HG03196 (cell line): ENCODE measurements around the gene C2CD3.
"Not testable (repeated sequence)": the region's sequence is repeated elsewhere in the genome, so short reads cannot be mapped to it uniquely, and the experiment has no call there.

Experiments used
- ATAC-seq: cut with Tn5 transposase; IDR thresholded peaks from one replicate; pipeline ENCODE4 v1.9.1; 2021; ENCODE audit not compliant: unreplicated experiment

Gene C2CD3

DNA sequence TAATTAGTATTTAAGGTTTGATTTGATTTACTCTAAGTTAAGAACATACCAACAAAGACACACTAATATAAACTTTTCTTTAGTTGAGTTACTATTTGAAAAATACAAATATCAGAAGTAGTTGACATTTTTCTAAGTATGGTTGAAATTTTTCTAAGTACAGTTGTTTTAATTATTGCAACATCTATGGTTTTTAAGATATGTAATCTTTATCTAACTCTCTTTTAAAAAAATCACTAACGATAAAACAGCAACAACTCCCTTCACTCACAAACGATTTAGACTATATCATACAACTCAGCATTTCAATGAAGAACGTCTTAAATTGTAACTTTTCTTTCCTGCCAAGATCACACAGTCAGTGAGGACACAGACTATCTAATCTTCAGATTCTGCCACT lies 2.0 kb downstream of the C2CD3 start:
- ATAC-seq = no peak

DNA sequence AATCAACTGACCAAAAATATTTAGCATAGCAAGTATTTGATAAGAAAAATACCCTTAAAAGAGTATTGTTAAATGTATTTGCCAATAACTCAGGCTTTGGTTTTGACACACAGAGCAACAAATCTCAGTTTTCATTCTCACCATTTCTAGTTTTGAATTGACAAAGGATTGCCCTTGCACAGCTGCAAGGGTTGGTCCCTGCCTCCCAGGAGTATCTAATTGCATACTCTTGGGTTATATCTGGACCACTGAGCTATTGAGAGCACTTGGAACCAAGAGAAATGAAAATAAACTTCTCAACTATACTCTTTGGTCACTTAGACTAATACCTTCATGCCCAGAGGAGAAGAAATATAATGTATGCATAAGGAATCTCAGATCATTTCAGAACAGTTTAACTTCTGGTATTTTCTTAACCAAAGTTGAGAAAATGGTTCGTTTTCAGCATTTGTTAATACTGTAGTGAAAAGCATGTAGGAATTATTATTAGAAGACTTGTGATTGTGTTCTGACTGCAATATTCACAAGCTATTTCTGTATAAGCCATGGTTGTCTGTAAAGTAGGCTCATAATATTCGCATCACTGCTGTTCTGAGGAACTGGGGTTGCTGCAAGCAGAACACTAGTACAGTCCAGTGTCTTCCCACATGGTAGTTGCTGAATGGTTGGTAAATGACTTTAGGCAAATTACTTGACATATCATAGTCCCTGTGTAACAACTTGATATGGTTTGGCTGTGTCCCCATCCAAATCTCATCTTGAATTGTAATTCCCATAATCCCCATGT lies 7.9 kb downstream of the C2CD3 start:
- ATAC-seq = no peak

DNA sequence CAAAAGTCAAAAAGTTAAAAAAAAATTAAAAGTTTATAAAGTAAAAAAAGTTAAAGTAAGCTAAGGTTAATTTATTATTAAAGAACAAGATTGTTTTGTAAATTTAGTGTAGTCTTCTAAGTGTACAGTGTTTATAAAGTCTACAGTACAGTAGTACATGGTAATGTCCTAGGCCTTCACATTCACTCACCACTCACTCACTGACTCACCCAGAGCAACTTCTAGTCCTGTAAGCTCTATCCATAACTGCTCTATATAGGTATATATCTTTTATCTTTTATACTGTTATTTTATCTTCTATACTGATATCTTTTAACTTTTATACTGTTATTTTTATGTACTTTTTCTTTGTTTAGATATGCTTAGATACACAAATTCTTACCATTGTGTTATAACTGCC lies 11.2 kb downstream of the C2CD3 start:
- no peak for ATAC-seq

DNA sequence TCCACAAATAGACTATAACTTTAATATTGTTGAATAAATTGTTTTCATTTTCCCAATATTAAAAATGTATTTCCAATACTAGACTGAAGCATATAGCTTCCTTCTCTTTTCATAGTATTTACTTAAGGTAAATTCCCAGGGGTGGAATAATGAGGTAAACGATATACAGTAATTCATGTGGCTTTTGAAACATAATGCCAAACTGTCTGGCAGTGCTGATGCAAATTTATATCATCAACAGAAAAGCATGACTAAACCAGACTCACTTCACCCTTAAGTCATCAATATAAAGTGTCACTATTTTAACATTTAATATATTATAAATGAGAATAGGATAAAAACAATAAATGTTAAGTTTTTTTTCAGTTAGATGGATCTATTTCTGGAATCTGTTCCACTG lies 13.6 kb downstream of the C2CD3 start:
- ATAC-seq = no peak

DNA sequence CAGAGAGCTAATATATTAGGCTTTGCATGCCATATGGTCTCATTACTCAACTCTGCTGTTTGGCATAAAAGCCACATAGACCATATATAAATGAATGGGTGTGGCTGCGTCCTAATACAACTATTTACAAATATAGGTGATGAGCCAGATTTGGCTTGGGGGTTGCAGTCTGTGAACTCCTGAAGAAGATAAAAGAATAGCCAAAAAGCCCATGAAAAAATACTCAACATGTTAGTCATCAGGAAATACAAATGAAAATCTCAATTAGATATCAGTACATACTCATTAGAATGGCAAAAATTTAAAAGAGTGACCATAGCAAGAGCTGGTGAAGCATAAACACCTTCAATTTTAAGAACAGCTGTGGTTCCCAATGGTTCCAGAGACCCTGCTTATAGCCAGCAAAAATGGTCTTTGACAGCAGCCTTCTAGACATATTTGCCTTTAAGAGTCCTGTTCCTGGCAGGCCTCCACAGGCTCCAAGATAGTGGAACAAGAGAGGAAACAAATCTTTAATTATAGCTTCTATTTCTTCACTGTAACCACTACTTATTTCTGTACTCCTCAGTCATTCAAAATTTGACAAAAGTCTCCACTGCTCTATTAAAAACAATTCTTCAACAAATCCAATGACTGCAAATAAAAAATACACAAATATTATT lies 16.1 kb downstream of the C2CD3 start:
- no peak for ATAC-seq

DNA sequence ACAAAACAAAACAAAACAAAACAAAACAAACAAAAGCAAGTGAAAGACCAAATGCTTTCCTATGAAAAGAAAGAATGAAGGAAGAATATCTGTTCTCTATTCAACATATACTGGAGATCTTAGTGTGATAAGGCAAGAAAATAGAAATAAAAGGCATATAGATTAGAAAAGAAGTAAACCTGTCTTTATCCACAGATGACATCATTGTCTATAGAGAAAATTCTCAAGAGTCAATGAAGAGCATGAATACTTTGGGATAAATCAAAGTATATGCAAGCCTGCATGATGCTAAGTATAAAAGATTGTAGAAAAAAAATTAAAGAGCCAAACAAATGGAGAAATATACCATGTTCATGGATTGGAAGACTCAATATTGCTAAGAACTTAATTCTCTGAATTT lies 17.6 kb downstream of the C2CD3 start:
- ATAC-seq = no peak

DNA sequence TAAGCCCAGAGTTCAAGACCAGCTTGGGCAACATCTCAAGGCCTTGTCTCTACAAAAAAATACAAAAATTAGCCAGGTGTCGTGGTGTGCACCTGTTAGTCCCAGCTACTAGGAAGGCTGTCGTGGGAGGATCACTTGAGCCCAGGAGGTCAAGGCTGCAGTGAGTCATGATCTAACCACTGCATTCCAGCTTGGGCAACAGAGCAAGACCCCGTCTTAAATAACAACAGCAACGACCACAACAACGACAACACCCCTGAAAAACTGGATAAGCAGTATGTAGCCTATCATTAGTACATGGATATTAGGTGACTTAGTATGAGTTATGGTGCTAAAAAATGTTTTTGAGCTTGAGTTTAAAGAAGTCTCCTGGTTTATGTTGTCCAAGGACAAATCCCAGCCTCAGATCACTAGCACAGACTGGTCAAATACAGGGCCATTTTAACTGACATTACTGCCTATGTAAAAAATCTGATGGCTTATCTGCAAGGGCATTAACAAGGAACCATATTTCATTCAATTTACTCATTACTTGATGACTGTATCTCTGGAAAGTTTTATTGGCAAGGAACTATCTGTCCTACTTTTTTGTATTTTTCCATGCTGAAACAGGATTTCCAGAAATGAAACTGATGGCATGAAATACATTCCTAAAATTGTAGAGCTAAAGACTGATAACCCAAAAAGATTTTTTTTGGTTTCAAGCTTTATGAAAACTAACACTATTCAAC lies 23.4 kb downstream of the C2CD3 start:
- no peak for ATAC-seq

DNA sequence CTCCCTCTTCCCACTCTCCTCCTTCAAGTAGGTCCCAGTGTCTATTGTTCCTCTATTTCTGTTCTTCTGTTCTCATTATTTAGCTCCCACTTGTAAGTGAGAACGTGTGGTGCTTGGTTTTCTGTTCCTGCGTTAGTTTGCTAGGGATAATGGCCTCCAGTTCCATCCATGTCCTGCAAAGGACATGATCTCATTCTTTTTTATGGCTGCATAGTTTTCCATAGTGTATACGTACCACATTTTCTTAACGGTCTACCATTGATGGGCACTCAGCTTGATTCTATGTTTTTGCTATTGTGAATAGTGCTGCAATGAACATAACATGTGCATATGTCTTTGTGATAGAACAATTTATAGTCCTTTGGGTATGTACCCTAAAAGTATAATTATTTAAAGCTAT lies 26.2 kb downstream of the C2CD3 start:
- ATAC-seq = no peak

DNA sequence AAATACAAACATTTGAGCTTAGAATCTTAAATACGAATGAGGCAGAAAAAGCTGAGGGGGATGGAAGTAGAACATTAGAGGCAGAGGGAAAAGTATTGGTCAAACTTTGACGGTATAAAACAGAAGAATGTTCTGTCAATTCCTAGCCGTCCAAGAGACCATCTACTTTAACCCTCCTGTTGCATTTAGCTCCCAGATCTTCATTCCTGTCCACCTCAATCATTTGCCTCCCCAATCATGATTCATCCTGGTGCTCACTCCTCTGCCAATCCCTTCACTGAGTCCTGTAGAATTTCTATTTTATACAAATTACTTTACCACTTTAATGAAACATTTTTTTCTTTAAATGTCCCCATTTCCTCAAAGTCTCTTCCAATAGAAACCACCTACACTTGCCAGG lies 28.2 kb downstream of the C2CD3 start:
- ATAC-seq = no peak

DNA sequence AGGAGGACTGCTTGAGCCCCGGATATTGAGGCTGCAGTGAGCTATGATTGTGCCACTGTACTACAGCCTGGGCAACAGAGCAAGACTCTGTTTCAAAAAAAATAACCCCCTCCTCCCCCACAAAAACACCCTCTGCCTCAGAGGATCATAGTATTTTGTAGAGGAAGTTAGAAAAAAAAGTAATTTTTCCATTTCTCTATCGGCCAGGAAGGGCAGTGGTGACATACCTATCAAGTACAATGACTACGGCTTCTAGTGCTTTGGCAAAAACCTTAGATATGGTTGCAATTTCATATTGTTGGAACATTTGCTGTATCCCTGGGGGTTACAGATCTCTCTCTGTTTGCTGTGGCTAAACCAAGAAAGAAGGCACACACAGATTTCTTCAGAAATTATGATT lies 28.9 kb downstream of the C2CD3 start:
- ATAC-seq = no peak

DNA sequence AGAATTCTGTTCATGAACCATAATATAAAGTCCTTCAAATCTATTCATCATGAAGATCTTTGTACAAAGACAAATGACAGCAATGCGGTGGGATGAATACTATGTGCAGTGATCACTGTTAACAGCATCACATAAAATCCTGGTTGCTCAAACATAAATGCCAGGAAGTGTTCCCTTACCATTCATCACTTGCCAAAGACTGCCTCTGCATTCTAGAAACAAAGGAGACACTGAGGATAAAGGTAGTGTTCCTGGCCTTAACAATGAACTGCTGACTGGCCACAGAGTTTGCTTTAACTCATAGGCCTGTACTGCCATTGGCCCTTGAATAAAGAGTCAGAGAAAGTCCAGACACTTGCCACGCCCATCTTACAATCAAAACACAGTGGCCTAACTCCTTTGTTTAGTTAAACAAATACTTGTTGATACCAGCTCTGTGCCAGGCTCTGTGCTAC lies 29.5 kb downstream of the C2CD3 start:
- ATAC-seq = no peak

DNA sequence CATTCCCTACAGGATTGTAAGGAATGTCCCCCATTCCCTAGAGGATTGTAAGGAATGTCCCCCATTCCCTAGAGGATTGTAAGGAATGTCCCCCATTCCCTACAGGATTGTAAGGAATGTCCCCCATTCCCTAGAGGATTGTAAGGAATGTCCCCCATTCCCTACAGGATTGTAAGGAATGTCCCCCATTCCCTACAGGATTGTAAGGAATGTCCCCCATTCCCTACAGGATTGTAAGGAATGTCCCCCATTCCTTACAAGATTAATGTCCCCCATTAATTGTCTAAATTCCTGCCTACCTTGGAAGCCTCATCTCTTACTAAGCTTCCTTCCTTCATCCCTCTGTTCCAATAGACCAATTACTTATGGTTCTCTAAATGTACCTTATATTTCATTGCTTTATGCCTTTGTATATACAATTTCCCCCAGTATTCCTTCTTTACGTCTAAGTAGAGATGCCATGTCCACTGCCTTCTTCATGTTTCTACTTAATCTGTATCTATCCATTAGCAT lies 30.8 kb downstream of the C2CD3 start:
- not testable (repeated sequence) for ATAC-seq

DNA sequence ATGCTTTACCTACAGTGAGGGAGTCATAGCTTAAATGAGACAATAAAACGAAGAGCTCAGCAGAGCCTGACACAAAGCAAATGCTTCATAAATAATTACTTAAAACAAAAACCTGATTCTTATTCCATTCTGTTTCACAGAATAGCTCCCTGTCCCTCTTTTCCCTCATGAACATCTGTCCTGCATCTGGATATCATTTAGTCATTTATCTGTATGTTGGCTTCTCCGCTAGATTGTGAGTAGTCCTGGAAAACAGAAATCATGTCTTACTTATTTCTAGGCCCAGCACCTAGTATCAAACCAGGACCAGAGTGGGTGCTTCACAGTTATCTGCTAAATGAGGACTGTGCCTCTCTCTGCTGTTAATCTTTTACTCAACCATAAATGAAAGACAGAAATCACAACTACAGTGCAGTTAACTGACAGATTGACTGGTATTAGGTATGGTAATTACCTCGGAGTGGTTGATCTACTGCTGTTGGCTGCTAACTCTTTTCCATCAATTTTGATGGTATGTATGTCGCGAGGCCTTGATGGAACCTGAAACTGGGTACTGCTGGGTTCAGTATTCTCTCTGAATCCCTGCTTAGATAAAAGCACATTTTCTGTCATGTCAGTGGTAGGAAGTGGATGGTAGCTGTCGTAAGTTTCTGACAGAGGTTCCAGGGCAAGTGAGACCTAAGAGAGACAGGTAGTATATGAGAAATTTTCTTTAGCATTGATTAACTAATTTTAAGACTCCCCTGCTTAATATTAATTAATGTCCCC lies 31.5 kb downstream of the C2CD3 start:
- no peak for ATAC-seq

DNA sequence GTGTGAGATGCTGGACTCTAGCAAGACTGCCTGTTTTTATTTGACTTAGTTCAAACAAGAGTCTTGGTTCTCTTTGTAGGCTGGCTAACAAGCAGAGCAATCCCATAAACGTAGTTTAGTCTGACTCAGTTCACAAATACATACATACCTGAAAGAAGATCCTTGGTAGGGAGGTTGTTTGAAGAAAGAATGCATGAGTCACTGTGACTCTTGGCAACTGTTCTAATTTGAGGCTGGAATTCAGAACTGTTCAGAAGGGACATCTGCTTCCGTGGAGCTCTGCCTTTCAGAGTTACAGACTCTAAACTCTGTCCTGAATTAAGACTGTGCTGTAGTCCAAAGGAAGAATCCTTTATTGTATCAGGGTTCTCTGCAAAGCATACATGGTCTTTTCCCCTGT lies 32.2 kb downstream of the C2CD3 start:
- no peak for ATAC-seq

DNA sequence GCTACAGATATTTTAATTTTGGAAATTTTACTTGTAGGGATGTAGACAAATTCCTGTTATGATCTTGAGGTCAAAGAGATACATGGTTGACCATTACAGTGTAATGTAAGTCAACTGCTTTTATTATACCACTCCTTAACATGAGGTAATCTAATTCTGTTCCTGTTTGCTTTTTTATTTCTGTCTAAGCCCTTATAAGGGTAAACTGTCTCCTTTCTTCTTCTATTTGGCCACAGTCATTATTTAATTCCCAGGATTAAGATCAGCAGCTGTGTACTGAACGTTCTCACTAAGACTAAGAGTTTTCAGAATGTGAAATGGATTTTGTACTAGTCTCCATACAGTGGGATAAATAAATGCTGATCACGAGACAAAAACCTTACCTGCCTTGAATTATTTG lies 32.8 kb downstream of the C2CD3 start:
- no peak for ATAC-seq

DNA sequence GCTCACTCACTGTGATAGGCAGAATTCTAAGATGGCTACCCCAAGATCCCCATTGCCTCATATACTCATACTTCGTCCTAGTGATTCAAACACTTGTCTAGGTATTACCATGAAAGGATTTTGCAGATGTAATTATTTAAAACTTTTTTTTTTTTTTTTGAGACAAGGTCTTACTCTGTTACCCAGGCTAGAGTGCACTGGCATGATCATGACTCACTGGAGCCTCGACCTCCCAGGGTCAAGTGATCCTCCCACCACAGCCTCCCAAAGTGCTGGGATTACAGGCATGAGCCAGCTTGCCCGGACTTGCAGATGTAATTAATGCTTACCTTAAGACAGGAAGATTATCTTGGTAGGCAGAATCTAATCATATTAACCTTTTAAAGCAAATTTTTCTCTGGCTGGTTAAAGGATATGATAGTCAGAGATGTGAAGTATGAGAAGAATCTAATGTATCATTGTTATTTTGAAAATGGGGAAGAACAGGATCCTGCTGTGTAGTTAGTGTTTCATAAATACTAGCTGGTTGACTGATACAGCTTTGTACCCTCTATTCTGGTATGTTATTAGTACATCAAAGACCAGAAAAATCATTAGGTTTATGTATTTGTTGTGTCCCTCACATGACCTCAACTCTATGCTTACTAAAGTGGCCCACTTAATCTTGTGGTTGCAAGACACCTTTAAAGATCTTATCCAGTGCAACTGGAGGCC lies 35.5 kb downstream of the C2CD3 start:
- no peak for ATAC-seq

DNA sequence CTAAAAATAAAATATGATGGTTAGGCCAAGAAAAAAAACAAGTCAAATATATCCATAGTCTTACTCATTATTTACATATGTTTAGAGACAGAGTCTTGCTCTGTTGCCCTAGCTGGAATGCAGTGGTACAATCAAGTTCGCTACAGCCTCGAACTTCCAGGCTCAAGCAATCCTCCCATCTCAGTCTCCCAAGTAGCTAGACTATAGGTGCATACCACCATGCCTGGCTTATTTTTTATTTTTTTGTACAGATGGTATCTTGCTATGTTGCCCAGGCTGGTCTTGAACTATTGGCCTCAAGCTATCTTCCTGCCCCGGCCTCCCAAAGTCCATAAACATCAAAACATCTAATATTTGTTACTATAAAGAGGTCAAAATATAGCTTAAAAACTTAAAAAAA lies 36.1 kb downstream of the C2CD3 start:
- ATAC-seq = no peak

DNA sequence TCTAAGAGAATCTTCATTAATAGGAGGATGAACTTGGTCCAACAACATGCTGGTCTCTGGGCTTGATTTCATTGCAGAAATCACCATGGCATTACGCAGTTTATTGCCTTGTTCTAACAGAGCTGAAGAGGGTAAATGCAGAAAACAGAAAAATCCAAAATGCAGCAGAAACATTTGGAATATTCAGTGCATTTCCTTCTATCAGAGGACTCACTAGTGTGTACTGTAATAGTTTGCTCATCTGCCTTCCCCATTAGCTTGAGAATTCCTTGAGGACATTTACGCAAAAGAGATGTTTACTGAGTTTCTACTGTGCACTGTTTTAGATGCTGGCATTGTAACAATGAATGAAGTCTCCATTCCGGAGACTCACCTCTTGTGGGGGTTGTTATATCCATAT lies 37.4 kb downstream of the C2CD3 start:
- no peak for ATAC-seq

DNA sequence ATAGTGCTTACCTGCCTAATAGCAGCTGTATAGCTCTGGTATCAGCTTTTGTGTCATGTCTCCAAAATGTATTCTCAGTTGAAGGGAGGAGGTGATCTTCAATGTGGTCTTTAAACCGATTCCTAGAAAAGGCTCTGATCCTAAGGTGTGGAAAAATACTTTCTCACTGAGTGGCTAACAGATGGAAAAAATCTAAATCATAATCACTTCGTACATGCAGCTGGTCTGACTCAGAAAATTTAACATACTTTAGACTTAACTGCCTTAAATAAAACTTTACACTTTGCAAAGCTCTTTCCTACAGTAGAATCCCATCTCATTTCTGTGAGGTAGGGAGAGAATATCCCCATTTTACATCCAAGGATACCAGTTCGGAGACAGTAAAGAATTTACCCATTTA lies 38.0 kb downstream of the C2CD3 start:
- no peak for ATAC-seq

DNA sequence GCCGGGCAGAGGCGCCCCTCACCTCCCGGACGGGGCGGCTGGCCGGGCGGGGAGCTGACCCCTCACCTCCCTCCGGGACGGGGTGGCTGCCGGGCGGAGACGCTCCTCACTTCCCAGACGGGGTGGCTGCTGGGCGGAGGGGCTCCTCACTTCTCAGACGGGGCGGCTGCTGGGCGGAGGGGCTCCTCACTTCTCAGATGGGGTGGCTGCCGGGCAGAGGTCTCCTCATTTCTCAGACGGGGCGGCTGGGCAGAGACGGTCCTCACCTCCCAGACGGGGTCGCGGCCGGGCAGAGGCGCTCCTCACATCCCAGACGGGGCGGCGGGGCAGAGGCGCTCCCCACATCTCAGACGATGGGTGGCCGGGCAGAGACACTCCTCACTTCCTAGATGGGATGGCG lies 41.7 kb downstream of the C2CD3 start:
- ATAC-seq = not testable (repeated sequence)
